ENCODE results near the gene CELF2.

Gene CELF2

GRCh38 chr10:11058965-11059364 lies 41.3 kb downstream of the CELF2 start:
- DNase-seq (ENCODE audit: low read depth in 2 of 2): no peak

GRCh38 chr10:11063856-11064255 lies 46.2 kb downstream of the CELF2 start:
- DNase-seq (ENCODE audit: low read depth in 2 of 2): no peak

GRCh38 chr10:11064832-11065231 lies 47.2 kb downstream of the CELF2 start:
- no peak for DNase-seq (ENCODE audit: low read depth in 2 of 2)

GRCh38 chr10:11065567-11065966 lies 47.9 kb downstream of the CELF2 start:
- no peak for DNase-seq (ENCODE audit: low read depth in 2 of 2)

GRCh38 chr10:11066520-11066919 lies 48.8 kb downstream of the CELF2 start:
- DNase-seq (ENCODE audit: low read depth in 2 of 2): no peak

GRCh38 chr10:11068861-11069633 lies 51.4 kb downstream of the CELF2 start:
- no peak for DNase-seq (ENCODE audit: low read depth in 2 of 2)

- DNase-seq (ENCODE audit: low read depth in 2 of 2): no peak
Observed at GRCh38 chr10:11073410-11073809, 55.7 kb downstream of the CELF2 start.

GRCh38 chr10:11074536-11075267 lies 57.0 kb downstream of the CELF2 start:
- no peak for DNase-seq (ENCODE audit: low read depth in 2 of 2)

- no peak for DNase-seq (ENCODE audit: low read depth in 2 of 2)
Observed at GRCh38 chr10:11076221-11076620, 58.5 kb downstream of the CELF2 start.

GRCh38 chr10:11080564-11080984 lies 62.9 kb downstream of the CELF2 start:
- no peak for DNase-seq (ENCODE audit: low read depth in 2 of 2)

- no peak for DNase-seq (ENCODE audit: low read depth in 2 of 2)
Observed at GRCh38 chr10:11081408-11081807, 63.7 kb downstream of the CELF2 start.

GRCh38 chr10:11082526-11082925 lies 64.9 kb downstream of the CELF2 start:
- no peak for DNase-seq (ENCODE audit: low read depth in 2 of 2)

GRCh38 chr10:11083051-11083450 lies 65.4 kb downstream of the CELF2 start:
- no peak for DNase-seq (ENCODE audit: low read depth in 2 of 2)

GRCh38 chr10:11085545-11085944 lies 67.9 kb downstream of the CELF2 start:
- DNase-seq (ENCODE audit: low read depth in 2 of 2): no peak

GRCh38 chr10:11086177-11086840 lies 68.6 kb downstream of the CELF2 start:
- DNase-seq (ENCODE audit: low read depth in 2 of 2): no peak

GRCh38 chr10:11087372-11087771 lies 69.7 kb downstream of the CELF2 start:
- no peak for DNase-seq (ENCODE audit: low read depth in 2 of 2)

- no peak for DNase-seq (ENCODE audit: low read depth in 2 of 2)
Observed at GRCh38 chr10:11088709-11089108, 71.0 kb downstream of the CELF2 start.

GRCh38 chr10:11089272-11089671 lies 71.6 kb downstream of the CELF2 start:
- no peak for DNase-seq (ENCODE audit: low read depth in 2 of 2)

GRCh38 chr10:11091517-11092102 lies 73.9 kb downstream of the CELF2 start:
- no peak for DNase-seq (ENCODE audit: low read depth in 2 of 2)

- DNase-seq (ENCODE audit: low read depth in 2 of 2): no peak
Observed at GRCh38 chr10:11093771-11094736, 76.4 kb downstream of the CELF2 start.

GRCh38 chr10:11095374-11095801 lies 77.7 kb downstream of the CELF2 start:
- DNase-seq (ENCODE audit: low read depth in 2 of 2): no peak
